Chondrocyte (in vitro differentiated cells): ENCODE data around the gene NFKB1. TPM values are rescaled to one million over a fixed set of nuclear protein-coding genes. Genes with fewer than 3 reads are reported as not detected.

Experiments used
- DNase-seq: peaks from one replicate; pipeline ENCODE4 v3.0.0; 2021; ENCODE audit warnings: mixed read lengths, low spot score
- H3K27ac Mint-ChIP-seq: one replicate; pipeline ENCODE4 v1.8.0; 2021; ENCODE audit warnings: mild to moderate bottlenecking, moderate library complexity, mixed read lengths; ENCODE audit not compliant: unreplicated experiment
- H3K27me3 Mint-ChIP-seq: 2 replicates; pipeline ENCODE4 v1.8.0; 2021; ENCODE audit warnings: low read depth, mixed read lengths
- H3K36me3 Mint-ChIP-seq: 2 replicates; pipeline ENCODE4 v1.8.0; 2021; ENCODE audit warnings: low read depth, mixed read lengths
- H3K4me1 Mint-ChIP-seq: 2 replicates; pipeline ENCODE4 v1.8.0; 2021; ENCODE audit warnings: low read depth, mild to moderate bottlenecking, mixed read lengths
- H3K4me3 Mint-ChIP-seq: one replicate; pipeline ENCODE4 v1.8.0; 2021; ENCODE audit warnings: mild to moderate bottlenecking, moderate library complexity, mixed read lengths; ENCODE audit not compliant: unreplicated experiment
- H3K9me3 Mint-ChIP-seq: 2 replicates; pipeline ENCODE4 v1.8.0; 2021; ENCODE audit warnings: low read depth, mixed read lengths
- CTCF ChIP-seq: fragments of 200-600 bp; sonication (generic); IDR thresholded peaks from 2 replicates; pipeline ENCODE4 v1.5.0; 2021; ENCODE audit warnings: antibody characterized with exemption, mild to moderate bottlenecking, moderate library complexity
- total RNA-seq: library from RNA; stranded (reverse); gene quantifications from 3 replicates; pipeline ENCODE4 v1.2.1, GENCODE V29; 2021

NFKB1 gene
- total RNA-seq, 1 donor from 2014 or later = 24.4 TPM

GRCh38 chr4:102629673-102630072 lies 128.5 kb downstream of the NFKB1 start:
- no peaks in the 10 kb centered on the region for H3K27me3 Mint-ChIP-seq
- no peak for TF ChIP-seq CTCF

GRCh38 chr4:102631616-102632015 lies 130.5 kb downstream of the NFKB1 start:
- Mint-ChIP-seq H3K4me1 (peaks cover 22% of the 10 kb centered on the region), H3K27me3 (no peaks in the 10 kb centered on the region), H3K9me3 (no peaks in the 10 kb centered on the region), H3K36me3 (peaks cover 14% of the 10 kb centered on the region), H3K4me3 (no peak overlapping the region), H3K27ac (no peak overlapping the region)
- no peak for TF ChIP-seq CTCF
- no peak for DNase-seq

More at GRCh38 chr4:102629673-102630072, 128.5 kb downstream of the NFKB1 start:
- DNase-seq = no peak
- Mint-ChIP-seq H3K4me1 (peaks cover 24% of the 10 kb centered on the region), H3K36me3 (peaks cover 9% of the 10 kb centered on the region), H3K4me3 (no peak overlapping the region), H3K9me3 (no peaks in the 10 kb centered on the region), H3K27ac (no peak overlapping the region)

- H3K36me3 Mint-ChIP-seq = peaks cover 17% of the 10 kb centered on the region
- H3K4me1 Mint-ChIP-seq = peaks cover 18% of the 10 kb centered on the region
- TF ChIP-seq CTCF = no peak
- no peak for DNase-seq
- no peak overlapping the region for H3K4me3 Mint-ChIP-seq
- no peaks in the 10 kb centered on the region for H3K27me3 Mint-ChIP-seq
- no peaks in the 10 kb centered on the region for H3K9me3 Mint-ChIP-seq
- no peak overlapping the region for H3K27ac Mint-ChIP-seq
These were observed 131.3 kb downstream of the NFKB1 start for GRCh38 chr4:102632241-102633065.

- no peaks in the 10 kb centered on the region for H3K9me3 Mint-ChIP-seq
- no peak for TF ChIP-seq CTCF
- peaks cover 22% of the 10 kb centered on the region for H3K36me3 Mint-ChIP-seq
- H3K4me1 Mint-ChIP-seq = peaks cover 12% of the 10 kb centered on the region
- no peak overlapping the region for H3K4me3 Mint-ChIP-seq
- DNase-seq = no peak
- H3K27me3 Mint-ChIP-seq = no peaks in the 10 kb centered on the region
- no peak overlapping the region for H3K27ac Mint-ChIP-seq
These were observed 131.9 kb downstream of the NFKB1 start for GRCh38 chr4:102633100-102633499.

- H3K9me3 Mint-ChIP-seq = no peaks in the 10 kb centered on the region
- no peaks in the 10 kb centered on the region for H3K27me3 Mint-ChIP-seq
- peaks cover 9% of the 10 kb centered on the region for H3K4me1 Mint-ChIP-seq
- H3K36me3 Mint-ChIP-seq = peaks cover 25% of the 10 kb centered on the region
- no peak overlapping the region for H3K27ac Mint-ChIP-seq
- TF ChIP-seq CTCF = no peak
- no peak overlapping the region for H3K4me3 Mint-ChIP-seq
- DNase-seq = no peak
These were observed 136.2 kb downstream of the NFKB1 start for GRCh38 chr4:102637391-102637790.
